Hepatic stellate cell (primary cell): Measurements from ENCODE around the gene KRT85.

Experiments
- DNase-seq: peaks from one replicate; pipeline ENCODE4 v3.0.0; 2011; ENCODE audit warnings: low spot score

Gene KRT85

DNA sequence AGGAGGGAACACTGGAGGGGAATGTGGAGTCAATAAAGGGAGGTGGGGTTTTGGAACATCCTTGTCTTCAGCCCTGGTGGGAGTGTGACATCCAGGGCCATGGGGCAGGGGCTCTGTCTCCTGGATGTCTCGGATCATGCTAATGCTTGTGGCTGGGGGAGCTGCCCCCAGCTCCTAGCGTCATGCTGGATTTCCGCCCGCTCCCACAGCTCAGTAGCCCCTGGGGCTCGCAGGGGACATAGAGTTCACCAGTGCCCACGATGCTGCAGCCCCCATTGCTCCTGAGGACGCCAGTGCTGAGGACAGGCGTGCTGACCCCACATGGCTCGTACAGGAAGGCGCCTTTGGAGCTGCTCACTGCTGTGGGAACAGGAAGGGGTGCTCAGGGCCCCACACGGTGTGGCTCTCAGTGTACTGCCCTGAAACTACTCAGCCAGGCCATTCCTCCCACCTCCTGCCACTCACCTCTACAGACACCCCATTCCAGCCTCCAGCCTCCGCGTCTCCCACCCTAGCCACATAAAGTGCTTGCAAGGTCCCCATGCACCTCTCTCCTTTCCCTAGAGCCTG lies 27.6 kb upstream of the KRT85 start:
- DNase-seq: no peak

DNA sequence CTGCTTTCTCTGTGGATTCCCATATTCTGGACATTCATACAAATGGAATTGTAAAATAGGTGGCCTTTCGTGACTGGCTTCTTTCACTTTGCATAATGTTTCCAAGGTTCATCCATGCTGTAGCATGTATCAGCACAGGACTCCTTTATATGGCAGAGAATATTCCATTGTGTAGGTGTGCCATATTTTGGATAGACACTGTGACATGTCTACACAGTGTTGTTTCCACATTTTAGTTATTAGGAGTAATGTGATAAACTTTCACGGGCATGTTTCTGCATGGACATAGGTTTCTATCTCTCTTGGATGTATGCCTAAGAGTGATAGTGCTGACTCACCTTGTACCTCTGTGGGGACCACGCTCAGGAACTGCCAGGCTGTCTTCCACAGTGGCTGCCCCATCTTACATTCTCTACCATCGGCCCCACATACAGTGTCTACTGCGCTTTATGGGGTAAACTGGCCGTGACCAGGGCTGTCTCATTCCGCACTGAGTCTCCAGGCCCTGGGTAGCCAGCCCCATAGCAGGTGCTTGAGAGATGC lies 25.3 kb upstream of the KRT85 start:
- no peak for DNase-seq

DNA sequence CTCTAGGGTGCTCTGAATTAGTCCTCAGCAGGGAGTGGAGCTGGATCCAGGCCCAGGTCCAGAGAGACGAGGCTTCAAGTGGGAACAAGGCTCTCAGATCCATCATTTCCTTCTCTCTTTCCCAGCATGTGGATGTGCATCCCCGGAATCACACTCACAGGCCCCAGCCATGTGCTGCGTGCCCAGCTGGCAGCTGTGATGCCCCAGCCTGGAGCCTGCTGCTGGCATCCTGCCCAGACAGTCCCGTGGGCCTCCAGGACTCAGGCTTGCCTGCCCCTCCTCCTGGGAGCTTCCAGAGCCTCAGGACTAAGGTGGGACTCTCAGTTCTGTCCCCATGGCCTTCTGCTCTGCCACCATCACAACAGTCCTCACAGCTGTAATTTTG lies 24.3 kb upstream of the KRT85 start:
- DNase-seq: no peak

DNA sequence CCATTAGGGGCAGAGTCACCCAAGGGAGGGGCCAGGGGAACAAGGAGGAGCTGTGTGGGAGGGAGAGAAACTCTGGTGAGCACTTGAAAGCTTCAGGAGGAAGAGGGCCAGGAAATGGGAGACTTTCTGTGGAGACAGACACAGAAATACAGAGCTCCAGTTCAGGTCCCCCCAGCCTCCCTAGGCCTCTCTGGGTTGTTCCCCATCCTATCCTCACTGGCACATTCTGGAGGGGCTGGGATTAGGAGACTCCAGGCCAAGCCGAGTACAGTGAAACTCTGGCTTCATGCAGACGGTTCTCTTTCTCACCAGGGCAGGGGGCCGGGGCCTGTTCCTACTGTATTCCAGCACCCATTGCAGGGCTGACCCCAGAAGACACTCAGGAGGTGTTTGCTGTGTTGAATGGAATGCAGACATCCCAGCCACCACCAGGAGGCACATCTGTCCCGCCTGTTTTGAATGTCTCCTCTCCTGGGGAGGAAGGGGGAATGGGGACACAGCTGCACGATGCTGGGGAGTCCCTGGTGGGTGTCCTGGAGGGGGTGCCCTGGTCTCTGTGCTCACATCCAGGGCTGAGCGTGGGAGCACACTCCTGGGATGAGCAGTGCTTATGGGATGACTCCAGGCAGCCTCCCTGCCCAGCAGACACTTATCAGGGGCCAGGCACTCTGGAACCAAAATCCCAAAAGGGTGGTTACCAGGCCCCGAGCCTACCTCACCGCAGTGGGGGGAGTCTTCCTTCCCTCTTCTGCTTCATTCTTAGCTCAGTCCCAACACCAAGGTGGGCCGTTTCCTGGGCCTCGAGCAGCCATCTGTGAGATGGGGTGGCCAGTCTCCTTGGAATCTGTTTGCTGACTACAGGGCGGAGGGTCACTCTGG lies 23.7 kb upstream of the KRT85 start:
- DNase-seq: peak; percentile 47

DNA sequence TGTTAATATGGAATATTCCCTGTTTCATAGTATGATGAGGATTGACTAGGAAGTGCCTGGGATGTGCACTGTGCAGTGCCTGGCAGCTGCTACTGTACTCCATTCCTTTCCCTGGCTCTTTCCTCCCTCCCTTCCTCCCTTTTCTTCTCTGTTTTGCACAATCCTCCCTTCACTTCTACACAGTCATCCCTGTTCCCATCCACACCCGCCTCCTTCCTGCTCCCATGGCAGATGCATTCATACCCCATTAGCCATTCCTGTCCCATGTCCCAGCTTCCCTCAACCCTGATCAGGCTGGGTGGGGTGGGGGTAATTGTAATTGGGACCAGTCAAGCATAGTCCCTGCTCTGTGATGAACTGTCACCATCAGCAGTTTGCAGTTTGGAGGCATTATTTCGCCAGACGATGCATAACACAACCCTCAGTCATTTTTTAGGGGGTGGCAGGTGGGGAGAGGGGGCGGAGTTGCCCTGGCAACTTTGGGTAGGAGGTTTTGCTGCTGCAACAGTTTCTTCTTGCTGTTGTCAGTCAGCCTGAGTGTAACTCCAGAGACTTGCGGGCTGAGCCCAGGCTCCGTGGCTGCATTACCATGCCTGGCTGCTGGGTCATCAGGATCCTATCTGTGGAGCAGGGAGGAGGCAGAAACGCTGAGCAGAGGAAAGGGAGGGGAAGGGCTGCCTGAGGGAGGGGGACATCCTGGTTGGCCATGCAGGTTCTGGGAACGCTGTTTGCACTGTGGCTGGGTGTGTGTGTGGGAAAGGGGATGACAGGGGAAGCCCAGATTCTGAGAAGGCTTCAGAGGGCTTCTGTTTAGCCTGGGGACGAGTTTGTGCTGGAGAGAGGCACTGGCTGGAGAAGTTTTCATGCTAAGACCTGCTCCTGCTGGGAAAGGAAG lies 22.3 kb upstream of the KRT85 start:
- no peak for DNase-seq

DNA sequence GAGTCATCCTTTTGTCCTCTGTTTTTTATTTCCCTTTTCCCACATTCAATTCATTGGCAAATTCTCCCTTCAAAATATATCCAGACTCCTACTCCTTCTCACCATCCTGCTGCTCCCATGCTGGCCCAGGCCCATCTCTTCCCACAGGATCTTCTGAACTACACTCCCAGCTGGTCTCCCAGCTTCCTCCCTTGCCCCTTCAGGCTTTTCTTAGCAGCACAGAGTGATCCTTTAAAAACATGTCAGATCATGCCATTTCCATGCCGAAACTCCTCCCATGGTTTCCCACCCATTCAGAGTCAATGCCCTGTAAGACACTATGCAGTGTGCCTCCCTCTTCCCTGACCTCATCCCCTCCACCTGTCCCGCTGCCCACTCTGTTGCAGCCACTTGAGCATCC lies 20.6 kb upstream of the KRT85 start:
- no peak for DNase-seq

DNA sequence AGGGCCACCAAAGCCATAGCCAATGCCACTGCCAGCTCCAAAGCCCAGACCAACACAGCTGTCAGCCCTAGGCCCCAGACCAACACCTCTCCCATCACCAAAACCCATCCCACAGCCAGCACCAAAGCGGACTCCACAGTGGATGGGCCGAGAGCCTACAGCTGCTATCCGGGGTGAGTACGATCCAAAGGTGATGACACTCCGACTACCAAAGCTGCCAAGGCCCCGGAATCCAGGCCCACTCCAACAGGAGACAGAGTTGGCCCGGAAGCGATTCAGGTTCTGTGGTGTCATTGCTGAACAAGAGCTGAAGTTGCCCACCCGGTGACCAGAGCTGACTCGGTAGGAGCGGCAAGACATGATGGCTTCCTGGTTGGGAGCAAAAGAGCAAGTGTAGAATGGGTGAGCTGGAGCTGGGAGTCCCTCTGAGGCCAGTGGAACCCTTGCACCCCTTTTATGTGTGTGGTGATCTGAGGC lies 18.0 kb upstream of the KRT85 start, which contains the start of gene KRT84:
Gene KRT84, minus strand, starts transcription at position 427 of the 477 bp plus-strand sequence. Its CDS starts 67 bp downstream, at position 360.
- no peak for DNase-seq

DNA sequence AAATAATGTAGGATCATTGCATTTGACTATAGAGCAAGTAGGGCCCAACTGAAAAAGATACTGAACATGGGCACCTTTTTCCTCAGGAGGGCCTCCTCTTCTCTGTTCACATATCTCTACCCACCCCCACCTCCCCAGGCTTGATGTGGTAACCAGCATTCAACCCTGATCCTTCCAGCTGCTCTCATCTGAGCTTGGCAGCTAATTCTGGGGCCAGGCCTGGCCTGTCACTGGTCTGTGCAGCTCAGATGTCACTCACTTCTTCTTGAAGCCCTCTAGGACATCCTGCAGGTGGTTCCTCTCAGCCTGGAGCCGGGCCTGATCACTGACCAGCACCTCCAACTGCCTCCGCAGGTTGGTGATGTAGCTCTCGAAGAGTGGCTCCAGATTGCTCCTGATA lies 16.1 kb upstream of the KRT85 start:
- no peak for DNase-seq

DNA sequence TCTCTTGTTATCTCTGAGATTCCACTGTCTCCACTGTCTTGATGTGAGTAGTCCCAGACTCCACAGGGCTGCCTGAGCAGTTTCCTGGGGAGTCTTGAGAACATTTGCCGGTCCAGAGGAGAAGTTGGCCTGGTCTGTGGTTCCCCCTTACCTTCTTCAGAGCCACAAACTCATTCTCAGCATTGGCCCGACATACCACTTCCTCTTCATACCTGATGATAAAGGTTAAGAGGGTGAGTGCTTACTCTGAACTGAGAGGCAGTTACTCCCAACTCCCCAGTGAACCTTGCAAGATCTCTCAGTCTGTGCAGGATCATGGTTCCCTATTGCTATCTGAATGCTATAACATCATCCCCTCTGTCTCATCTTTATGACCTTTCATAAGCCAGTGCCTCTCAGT lies 15.6 kb upstream of the KRT85 start:
- DNase-seq: no peak

DNA sequence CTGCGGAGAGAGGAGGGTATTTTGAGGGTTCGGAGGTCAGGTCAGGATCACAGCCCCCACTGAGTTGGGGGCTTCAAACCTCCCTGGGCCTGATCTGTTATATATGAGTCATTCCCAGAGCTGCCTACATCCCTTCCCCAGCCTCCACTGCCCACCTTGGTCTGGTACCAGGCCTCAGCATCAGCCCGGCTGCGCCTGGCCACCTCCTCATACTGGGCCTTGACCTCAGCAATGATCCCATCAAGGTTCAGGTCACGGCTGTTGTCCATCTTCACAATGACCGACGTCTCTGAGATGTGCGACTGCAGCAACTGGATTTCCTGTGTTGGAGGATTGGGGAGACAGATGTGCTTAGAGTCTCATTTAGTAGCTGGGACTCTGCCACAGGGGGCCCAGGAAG lies 13.9 kb upstream of the KRT85 start:
- no peak for DNase-seq

DNA sequence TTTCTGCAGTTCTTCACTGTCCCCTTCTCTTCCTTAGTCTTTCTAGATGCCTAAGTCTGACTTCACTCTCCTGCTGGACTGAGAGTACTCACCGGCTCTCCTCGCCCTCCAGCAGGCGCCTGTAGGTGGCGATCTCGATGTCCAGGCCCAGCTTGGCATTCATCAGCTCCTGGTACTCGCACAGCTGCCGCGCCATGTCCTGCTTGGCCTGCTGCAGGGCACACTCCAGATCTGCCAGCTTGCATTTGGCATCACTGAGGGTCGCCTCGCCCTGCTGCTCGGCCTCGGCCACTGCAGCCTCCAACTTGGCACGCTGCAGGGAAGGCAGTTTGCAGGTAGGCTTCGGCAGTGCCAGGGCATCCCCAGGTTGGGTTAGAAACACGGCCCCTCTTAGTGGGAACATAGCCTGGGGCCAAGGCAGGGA lies 13.0 kb upstream of the KRT85 start:
- DNase-seq: no peak

DNA sequence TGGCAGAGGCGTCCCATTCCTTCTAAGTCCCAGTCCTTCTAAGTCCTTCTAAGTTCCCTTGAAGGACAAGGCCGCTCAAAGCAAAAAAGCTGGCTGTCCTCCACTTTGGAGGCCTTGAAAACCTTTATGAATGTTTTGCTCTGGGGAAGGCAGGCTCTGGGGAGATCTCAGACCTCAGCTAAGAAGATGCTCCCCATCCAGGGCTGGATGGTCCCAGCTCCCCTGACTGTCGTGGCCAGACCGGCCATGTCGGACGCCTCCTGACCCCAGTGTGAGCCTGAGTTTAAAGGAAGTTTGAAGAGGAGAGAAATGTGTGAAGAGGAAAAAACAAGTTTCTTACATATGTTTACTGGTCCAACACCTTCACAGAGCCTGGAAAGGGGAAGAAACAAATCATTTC lies 12.3 kb upstream of the KRT85 start:
- no peak for DNase-seq

DNA sequence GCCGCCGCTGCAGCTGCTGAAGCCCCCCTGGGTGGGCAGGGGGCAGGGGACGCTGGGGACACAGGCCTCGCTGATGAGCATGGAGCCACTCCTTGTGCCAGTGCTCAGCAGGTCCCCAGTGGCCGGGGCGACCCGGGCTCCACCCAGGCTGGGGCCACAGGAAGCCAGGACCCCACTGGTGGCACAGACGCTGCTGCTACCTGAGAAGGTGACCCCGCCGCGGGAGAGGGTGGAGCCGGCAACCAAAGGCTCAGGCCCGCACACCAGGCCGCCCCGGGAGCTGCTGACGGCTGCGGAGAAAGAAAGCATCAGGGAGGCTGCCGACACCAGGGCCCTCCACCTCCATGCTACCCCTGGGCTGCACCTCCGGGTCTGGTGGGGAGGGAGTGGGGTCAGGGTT lies 10.8 kb upstream of the KRT85 start:
- no peak for DNase-seq

DNA sequence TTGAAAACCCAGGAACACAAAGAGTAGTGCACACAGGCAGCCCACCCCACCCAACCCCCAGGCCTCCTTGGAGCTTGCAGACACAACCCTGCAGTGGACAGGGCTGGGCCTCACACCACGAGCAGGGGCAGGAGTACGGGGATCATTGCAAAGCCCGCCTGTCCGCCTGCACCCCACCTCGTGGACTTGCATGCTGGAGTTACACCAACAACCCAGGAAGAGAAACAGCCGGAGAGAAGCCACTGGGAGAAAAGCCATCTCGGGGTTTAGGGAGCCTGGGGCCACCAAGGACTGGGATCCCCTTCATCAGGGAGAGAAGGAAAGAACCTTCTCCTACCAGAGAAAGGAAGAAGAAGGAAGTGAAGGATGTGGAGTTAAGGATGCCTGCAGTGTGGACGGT lies 10.0 kb upstream of the KRT85 start:
- no peak for DNase-seq

DNA sequence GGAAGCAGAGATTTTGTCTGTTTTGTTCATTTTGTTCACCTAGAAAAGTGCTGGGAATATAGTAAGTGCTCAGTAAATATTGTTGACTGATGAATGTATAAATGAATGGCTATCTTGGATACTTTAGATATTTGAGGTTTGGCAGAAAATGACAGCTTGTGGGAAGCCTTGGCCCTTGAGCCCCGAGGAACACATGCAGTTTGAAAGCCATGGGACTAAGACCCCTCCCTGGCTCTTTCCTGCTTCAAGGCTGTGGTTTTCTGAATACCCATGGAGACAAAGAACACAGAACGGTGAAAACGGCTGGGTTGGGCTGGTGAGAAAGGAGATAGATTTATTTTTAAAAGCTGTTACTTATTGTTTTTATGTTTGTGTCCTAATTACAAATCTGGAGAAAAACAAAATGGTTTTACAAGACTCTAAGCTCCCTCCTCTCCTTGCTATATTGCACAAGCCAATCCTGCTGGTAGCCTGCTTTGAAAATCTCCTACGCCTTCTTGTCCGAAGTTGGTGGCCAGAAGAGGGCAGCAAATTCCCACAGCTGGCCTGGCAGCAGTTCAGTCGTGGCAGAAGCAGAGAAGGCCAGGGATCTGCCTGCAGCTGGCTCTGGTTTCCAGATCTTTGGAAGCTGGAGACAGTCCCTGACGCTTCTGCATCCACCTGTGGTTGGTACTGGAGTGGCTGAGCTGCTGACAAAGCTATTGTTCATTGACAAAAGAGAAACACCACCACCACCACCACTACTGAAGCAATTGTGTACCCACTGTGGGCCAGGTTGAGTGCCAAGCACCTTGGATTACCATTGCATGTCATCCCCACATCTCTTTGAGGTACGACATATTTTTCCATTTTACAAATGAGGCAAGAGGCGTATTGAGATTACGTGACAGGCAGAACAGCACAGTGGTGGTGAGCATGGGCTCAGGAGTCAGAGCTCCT lies 5.2 kb upstream of the KRT85 start:
- peak; percentile 92 for DNase-seq

DNA sequence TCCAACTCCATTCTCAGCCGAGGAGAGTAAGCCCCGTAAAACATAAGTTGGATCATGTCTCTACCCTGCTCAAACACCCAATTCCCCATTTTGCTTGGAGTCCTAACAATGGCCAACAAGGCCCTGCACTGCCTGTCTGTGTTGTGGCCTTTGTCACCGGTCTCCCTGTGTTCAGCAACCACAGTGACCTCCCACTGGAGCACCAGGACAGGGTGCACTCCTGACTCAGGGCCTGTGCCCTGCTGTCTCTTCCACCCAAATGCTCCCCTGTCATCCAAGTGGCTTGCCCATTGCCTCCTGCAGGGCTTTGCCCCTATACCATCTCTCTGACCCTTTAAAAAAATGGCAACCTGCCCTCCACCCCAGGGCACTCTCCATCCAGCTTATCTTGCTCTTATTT lies 4.4 kb upstream of the KRT85 start:
- no peak for DNase-seq

DNA sequence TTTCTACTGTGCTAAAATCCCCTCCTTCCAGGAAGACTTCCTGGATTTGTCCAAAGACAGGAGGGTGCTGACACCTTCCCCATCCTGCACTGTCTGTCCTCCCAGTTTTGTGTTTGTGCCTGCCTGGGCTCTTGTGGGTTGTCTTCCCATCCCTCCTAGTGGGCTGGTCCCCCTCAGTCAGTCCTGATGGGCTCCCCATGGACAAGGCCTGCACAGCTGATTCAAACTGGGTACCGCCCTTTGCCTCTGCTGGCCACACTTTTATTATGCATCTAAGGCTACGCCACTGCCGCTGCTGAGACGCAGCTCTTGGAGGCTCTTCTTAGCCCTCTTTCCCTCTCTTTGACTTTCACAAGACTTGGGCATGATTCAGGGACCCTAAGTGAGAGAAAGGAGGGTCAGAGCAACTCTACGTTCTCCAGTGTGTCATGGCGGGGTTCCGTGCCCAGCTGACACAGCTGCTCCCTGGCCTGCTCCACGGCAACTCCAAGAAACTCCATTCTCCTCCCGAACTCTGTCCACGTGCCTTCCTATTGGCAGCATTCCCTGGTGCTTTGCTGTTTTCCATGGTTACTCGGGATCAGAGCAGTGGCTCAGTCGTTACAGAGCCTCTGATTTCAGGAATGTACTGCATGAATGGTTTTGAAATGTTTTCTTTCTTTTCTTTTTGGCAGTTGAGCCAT lies 3.8 kb upstream of the KRT85 start:
- peak; percentile 90 for DNase-seq

DNA sequence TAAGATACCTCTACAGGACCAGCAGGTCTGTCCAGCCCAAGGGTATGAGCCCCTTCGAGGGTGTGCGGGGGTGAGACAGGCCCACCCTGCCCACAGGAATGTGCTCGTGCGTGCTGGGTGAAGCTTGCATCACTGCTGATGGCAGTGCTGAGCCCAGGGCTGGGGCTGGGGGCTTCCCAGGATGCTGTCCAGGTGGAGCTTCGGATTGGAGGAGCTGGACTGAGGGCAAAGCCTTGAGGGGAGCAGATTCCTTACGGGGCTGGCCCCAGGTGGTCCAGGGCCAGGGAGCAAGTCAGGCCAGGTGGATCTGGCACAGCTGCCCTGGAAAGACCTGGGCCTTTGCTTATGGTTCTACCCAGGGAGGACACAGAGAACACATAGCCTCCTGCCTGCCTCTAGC lies 2.5 kb upstream of the KRT85 start:
- DNase-seq: no peak

DNA sequence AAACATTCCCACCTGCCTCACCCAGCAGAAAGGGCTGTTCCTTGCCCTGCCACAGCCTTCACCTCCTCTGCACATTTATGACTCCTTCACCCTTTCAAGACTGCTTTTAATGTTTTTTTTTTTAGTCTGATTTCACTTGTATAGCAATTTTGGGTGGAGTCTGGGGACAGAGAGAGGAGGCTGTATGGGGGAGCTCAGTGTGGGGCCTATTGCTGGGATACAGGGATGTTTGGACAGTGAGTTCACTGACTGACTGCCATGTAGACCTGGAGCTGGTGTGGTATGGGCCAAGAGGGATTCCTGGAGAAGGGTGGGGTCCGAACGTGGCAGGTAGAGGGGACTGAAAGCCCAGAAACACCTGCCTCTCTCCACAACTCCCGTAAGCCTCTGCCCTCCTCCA lies 1.9 kb upstream of the KRT85 start:
- no peak for DNase-seq

DNA sequence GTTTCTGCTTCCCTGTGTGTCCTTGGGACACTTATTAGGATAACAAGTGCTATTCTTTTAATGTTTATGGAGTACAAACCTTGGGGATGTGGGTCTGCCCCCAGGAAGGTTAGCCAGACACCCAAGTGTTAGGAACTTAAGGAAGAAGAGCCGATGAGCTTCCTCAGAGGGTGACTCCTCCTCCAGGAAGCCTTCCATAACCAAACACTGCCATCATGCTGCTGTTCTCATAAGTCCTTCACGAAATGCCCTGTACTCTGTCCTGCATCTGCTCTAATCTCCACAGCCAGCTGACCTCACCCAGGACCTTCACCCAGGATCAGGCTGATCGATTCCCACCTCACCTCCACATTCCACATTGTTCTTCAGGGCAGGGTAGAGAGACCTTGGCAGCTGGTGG lies 1.2 kb upstream of the KRT85 start:
- DNase-seq: no peak

DNA sequence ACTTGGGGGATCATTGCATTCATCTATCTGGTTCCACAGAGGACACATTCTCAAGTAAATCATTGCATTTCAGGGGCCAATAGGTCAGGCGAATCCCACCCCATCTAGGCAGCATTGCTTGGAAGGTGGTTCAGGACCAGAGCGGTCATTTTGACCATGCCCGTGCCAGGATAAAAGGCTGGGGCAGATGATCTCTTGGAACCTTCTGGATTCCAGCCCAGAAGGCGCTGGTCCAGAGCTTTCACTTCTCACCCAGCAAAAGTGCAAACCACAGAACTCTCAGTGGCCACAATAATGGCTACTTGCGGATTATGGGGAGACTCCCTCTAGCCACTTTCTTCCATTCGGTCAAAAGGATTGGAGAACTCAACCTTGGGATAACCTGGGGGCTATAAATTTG lies 595 bp upstream of the KRT85 start:
- no peak for DNase-seq
